Effector memory CD4-positive, alpha-beta T cell (primary cell): ENCODE measurements around the gene RPP40.
"Not testable (repeated sequence)": the region's sequence is repeated elsewhere in the genome, so short reads cannot be mapped to it uniquely, and the experiment has no call there.

Experiments
- DNase-seq, 3 donors: peaks; one replicate each; pipeline ENCODE4 v3.0.0-alpha.2; 2020
- H3K27ac ChIP-seq: 2 replicates; pipeline ENCODE4 v1.7.0; 2013; ENCODE audit warnings: mild to moderate bottlenecking, low read length, moderate library complexity; ENCODE audit not compliant: insufficient read depth, poor library complexity, severe bottlenecking
- H3K27me3 ChIP-seq: replicated peaks from 2 replicates; pipeline ENCODE4 v1.7.0; 2013; ENCODE audit warnings: mild to moderate bottlenecking, low read length; ENCODE audit not compliant: insufficient read depth, control insufficient read depth, poor library complexity, severe bottlenecking
- H3K36me3 ChIP-seq: 2 replicates; pipeline ENCODE4 v1.7.0; 2013; ENCODE audit warnings: mild to moderate bottlenecking, low read length, moderate library complexity; ENCODE audit not compliant: control insufficient read depth, insufficient read depth
- H3K4me1 ChIP-seq: 2 replicates; pipeline ENCODE4 v1.7.0; 2013; ENCODE audit warnings: low read length, mild to moderate bottlenecking; ENCODE audit not compliant: control insufficient read depth, insufficient read depth, poor library complexity, severe bottlenecking
- H3K4me3 ChIP-seq: 2 replicates; pipeline ENCODE4 v1.7.0; 2013; ENCODE audit warnings: low read length, low read depth, mild to moderate bottlenecking; ENCODE audit not compliant: insufficient read depth, poor library complexity, severe bottlenecking
- H3K9me3 ChIP-seq: 2 replicates; pipeline ENCODE4 v1.7.0; 2013; ENCODE audit warnings: mild to moderate bottlenecking, low read length, moderate library complexity; ENCODE audit not compliant: control insufficient read depth

The RPP40 gene

DNA sequence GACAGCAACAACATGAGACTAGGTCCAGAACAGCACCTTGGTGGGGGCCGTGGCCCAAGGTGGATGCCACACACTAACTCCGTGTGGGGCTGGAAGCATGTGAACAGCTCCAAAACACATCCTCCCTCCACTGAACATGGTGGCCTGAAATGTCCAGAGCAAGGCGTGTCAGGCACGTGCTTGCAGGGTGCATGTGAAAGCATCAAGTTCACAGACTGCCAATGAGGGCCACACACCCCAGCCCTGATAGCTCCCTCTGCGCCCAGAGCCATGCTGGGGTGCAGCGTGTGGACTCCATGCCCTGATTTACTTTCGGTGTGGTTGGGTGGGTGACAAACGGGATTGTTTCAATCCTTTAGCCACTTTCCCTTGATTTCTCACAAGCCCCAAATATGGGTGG is 20.1 kb upstream of the RPP40 start:
- Histone ChIP-seq H3K9me3 (no peaks in the 10 kb centered on the region), H3K4me1 (no peaks in the 10 kb centered on the region), H3K27me3 (no peaks in the 10 kb centered on the region), H3K36me3 (no peaks in the 10 kb centered on the region), H3K4me3 (no peak overlapping the region), H3K27ac (no peak overlapping the region)
- no peak for DNase-seq

DNA sequence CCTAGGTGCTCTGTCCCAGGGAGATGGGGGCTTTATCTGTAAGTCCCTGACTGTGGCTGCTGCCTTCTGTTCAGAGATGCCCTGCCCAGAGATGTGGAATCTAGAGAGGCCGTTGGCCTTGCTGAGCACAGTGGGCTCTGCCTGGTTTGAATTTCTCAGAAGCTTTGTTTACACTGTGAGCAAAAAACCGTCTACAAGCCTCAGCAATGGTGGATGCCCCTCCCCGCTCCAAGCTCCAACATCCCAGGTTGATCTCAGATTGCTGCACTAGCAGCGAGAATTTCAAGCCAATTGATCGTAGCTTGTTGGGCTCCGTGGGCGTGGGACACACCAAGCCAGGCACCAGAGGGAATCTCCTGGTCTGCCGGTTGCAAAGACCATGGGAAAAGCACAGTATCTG is 16.3 kb upstream of the RPP40 start:
- no peaks in the 10 kb centered on the region for H3K9me3 ChIP-seq
- no peak overlapping the region for H3K27ac ChIP-seq
- H3K4me1 ChIP-seq: no peaks in the 10 kb centered on the region
- H3K4me3 ChIP-seq: no peak overlapping the region
- no peaks in the 10 kb centered on the region for H3K27me3 ChIP-seq
- DNase-seq: no peak
- H3K36me3 ChIP-seq: no peaks in the 10 kb centered on the region

DNA sequence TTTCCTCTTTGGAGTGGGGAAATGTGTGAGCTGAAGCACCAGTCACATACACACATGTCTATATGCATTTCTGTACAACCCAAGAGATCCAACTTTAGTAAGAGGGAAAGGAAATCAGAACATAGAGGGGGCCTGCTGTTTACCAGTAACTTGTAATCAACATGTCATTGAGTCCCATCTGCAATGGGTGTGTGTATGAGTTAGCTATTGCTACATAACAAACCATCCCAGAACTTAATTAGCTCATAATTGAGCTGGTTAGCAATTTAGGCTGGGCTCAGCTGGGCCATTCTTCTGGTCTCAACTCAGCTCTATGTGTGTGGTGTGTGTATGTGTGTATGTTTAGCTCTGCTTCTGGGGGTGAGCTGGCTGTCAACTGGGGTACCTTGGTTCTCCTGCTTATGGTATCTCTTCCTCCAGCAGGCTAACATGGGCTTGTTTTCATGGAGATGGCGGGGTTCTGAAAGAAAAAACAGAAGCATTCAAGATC is 10.3 kb upstream of the RPP40 start:
- Histone ChIP-seq H3K4me1 (no peaks in the 10 kb centered on the region), H3K9me3 (no peaks in the 10 kb centered on the region), H3K36me3 (no peaks in the 10 kb centered on the region), H3K4me3 (no peak overlapping the region), H3K27me3 (no peaks in the 10 kb centered on the region), H3K27ac (no peak overlapping the region)
- DNase-seq: no peak

DNA sequence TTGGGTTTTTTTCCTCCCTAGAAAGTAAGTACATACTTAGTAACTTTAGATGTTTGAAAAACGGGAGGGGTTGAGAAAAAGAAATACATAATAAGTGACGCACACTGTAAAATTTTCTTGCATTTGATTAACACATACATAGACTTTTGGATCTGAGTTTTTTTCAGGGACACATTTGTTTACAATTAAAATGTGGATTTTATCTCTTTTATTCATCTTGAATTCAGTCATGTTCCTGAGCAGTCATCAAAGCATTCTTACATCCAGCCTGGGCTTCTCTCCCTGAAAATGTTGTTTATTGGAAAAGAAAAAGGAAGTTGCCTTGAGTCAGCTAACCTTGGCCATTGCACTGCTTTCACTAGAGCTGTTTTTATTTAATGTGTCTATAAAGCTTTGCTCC is 8.7 kb upstream of the RPP40 start:
- no peak overlapping the region for H3K4me3 ChIP-seq
- H3K27me3 ChIP-seq: no peaks in the 10 kb centered on the region
- DNase-seq: no peak
- H3K27ac ChIP-seq: no peak overlapping the region
- no peaks in the 10 kb centered on the region for H3K4me1 ChIP-seq
- no peaks in the 10 kb centered on the region for H3K9me3 ChIP-seq
- H3K36me3 ChIP-seq: no peaks in the 10 kb centered on the region

DNA sequence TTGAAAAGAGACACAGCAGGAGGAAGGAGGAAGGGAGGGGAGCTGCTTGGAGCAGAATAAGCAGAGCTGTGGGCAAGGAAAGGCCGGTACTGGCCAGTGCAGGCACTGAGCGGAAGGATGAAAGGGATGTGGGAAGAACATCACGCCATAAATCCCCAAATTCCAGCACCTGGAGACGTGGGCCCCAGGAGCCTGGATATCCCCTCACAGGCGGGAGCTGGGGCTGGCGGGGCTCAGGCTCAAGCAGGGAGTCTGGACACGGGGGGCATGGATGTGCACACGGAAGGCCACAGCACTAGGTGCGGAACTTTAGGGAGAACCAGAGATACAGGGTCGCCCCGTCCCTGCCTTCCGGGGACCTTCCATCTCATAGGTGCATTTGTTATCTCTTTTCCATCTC is 7.5 kb upstream of the RPP40 start:
- DNase-seq: no peak
- H3K27ac ChIP-seq: no peak overlapping the region
- no peaks in the 10 kb centered on the region for H3K9me3 ChIP-seq
- no peaks in the 10 kb centered on the region for H3K36me3 ChIP-seq
- no peaks in the 10 kb centered on the region for H3K27me3 ChIP-seq
- no peak overlapping the region for H3K4me3 ChIP-seq
- no peaks in the 10 kb centered on the region for H3K4me1 ChIP-seq

DNA sequence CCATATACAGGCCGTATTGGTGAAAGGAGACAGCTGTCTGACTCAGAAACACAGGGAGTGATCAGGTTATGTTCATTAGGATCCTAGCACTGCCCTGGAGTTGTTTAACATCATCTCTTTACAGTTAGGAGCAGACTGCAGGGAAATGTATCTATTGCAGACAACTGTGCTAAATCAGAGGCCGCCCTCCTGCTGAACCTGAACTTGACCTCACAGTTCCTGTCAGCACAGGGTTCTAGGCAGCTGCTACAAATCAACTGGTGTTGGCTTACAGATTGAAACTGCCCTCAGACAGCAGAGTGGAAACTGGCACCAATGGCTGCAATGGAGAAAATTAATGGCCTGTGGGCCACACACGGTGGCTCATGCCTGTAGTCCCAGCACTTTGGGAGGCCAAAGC is 3.7 kb upstream of the RPP40 start:
- Histone ChIP-seq H3K27me3 (no peaks in the 10 kb centered on the region), H3K4me3 (no peak overlapping the region), H3K36me3 (no peaks in the 10 kb centered on the region), H3K9me3 (no peaks in the 10 kb centered on the region), H3K4me1 (no peaks in the 10 kb centered on the region), H3K27ac (no peak overlapping the region)
- DNase-seq: no peak

DNA sequence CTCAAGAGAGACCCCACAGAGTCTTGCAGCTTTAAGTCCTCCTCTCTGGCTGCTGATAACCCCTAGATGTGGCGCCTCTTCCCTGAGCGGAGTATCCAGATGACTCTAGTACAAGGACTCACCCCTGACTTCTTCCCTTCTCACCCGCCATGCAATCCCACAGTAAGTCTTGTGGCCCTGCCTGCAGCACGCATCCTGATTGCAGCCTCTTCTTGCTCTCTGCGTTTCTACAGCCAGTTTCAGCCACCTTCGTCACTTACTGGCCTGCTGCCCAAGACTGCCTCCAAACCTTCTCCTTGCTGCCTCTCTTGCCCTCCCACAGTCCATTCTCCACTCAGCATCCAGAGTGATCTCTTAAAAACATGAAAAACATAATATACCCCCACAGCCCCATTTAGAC is 2.4 kb upstream of the RPP40 start:
- no peaks in the 10 kb centered on the region for H3K27me3 ChIP-seq
- no peaks in the 10 kb centered on the region for H3K36me3 ChIP-seq
- no peak for DNase-seq
- H3K27ac ChIP-seq: no peak overlapping the region
- H3K4me1 ChIP-seq: no peaks in the 10 kb centered on the region
- H3K9me3 ChIP-seq: no peaks in the 10 kb centered on the region
- no peak overlapping the region for H3K4me3 ChIP-seq

DNA sequence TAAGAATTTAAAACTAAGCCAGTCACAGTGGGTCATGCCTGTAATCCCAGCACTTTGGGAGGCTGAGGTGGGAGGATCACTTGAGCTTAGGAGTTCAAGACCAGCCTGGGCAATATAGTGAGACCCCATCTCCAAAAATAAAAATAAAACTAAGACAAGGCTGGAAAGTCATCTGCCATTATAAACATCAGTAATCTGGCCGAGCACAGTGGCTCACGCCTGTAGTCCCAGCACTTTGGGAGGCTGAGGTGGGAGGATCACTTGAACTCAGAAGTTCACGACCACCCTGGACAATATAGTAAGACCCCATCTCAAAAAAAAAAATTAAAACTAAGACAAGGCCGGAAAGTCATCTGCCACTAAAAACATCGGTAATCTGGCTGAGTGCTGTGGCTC is 1.2 kb upstream of the RPP40 start:
- DNase-seq, H3K4me3 ChIP-seq: not testable (repeated sequence)

DNA sequence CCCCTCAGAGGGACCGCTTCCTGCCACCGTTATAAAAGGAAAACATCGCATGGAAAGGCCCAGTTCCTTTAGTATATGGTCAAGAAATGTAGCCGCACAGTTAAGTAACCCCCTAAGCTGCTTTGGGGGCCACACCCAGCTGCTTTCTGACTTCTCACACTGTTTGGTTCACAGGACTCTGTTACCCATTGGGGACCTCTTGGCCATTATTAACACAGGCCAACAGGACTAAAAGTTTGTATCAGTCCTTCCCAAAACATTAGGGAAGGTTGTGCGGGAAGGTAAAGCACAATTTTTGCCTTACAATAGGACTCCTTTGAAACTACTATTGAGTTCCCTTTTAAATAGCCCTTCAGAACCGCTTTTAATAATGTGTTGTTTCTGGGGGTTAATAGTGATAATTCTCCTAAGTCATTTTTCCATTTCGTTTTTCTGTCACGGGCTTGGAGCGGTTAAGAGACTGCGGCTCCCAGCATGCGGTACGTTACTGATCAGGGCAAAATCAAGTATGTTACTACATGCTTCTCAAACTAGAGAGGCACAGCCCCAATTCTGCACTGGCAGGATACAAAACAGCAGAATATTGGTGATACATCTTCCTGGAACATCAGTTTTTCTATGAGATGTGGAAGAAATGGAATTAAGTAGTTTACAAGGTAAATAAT is 668 bp upstream of the RPP40 start:
- Histone ChIP-seq H3K9me3 (no peaks in the 10 kb centered on the region), H3K27me3 (no peaks in the 10 kb centered on the region), H3K27ac (peak overlapping the region; percentile 78), H3K4me3 (peak overlapping the region; percentile 78), H3K36me3 (no peaks in the 10 kb centered on the region), H3K4me1 (no peaks in the 10 kb centered on the region)
- DNase-seq: no peak

More for the DNA sequence above, 1.2 kb upstream of the RPP40 start:
- H3K9me3 ChIP-seq, H3K27me3 ChIP-seq, H3K36me3 ChIP-seq, H3K4me1 ChIP-seq, H3K27ac ChIP-seq: not testable (repeated sequence)

DNA sequence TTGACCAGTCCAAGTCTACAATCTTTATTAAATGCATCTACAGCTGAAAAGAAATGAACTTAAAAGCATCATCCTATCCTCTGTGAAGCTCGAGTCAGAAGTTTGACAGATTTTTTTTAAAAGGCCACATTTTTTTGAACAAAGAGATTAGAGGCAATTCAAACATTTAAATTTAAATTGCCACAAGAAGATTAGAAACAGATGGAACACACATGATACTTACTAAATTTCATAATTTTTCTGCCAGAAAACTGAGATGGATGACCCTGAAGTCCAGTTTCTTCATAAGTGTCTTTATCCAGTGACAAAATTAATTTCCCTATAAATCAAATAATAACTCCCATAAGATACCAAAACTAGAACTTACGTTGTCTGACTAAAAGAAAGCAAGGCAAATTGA is 4.3 kb downstream of the RPP40 start:
- no peaks in the 10 kb centered on the region for H3K9me3 ChIP-seq
- H3K4me3 ChIP-seq: no peak overlapping the region
- H3K4me1 ChIP-seq: no peaks in the 10 kb centered on the region
- H3K27ac ChIP-seq: no peak overlapping the region
- H3K27me3 ChIP-seq: no peaks in the 10 kb centered on the region
- no peak for DNase-seq
- peaks cover 7% of the 10 kb centered on the region for H3K36me3 ChIP-seq
